ENCODE results near the gene TUBGCP2. TPM values are rescaled to one million over a fixed set of nuclear protein-coding genes. Genes with fewer than 3 reads are reported as not detected.
A peak's percentile ranks its signal among the peaks of the same experiment; 100 is the strongest.

The TUBGCP2 gene
- total and polyA plus RNA-seq, 9 of the 15 experiments (the other 6 are each of a cell fraction or from before 2014, with no cell fraction given) = 4.3 to 56.6 (median 28.4) TPM

GRCh38 chr10:133349160-133349568 is 40.5 kb upstream of the TUBGCP2 start:
- ChIA-PET POLR2A (no interaction called here), CTCF (ENCODE audit: low intra/inter-chr PET ratio) (no interaction called here)
- DNase-seq (ENCODE audit: extremely low read depth in 1 of 4, low spot score in 3 of 4) (no peak), FAIRE-seq (no peak), ATAC-seq (no peak)
- no peak overlapping the region for H3K4me3 ChIP-seq
- no peaks in the 10 kb centered on the region for H3K36me3 ChIP-seq (ENCODE audit: control insufficient read depth, insufficient read depth, low read length)
- peaks cover 0 to 47% of the 10 kb centered on the region in 2 experiments; a peak in 2 of 5 replicates for H3K4me1 ChIP-seq (replicated peaks in 1 of 2; ENCODE audit: control insufficient read depth in 2 of 2, insufficient read depth in 2 of 2, low read length in 2 of 2)
- in situ Hi-C loops (cut with MboI) = no loop called here
- H3K79me2 ChIP-seq (ENCODE audit: control insufficient read depth, insufficient read depth, low read length) = no peaks in the 10 kb centered on the region
- H3K9me3 ChIP-seq (replicated peaks; ENCODE audit: control insufficient read depth, insufficient read depth, low read depth, low read length) = no peaks in the 10 kb centered on the region
- H3K27ac ChIP-seq (ENCODE audit: extremely low read depth, low read depth, low read length) = no peak overlapping the region
- intact Hi-C loops (cut with micrococcal nuclease) = no loop called here
- H3K9ac ChIP-seq (ENCODE audit: insufficient read depth in 1 of 2, low read depth in 2 of 2, low read length in 2 of 2) = 0 out of 4 replicates have a peak overlapping the region, but pooled peaks of 1 of the 2 experiments have one; percentile 17
- H2AFZ ChIP-seq (ENCODE audit: low read depth, low read length) = no peak overlapping the region
- TF ChIP-seq HBP1 (CRISPR knock-in tag; IDR thresholded peaks at IDR 0.05) (peak; percentile 30; the same call in 1 of the 2 replicates), ZNF740 (CRISPR knock-in tag; IDR thresholded peaks at IDR 0.05) (peak; percentile 73), ZNF740 (tag; IDR thresholded peaks at IDR 0.05) (no peak), TARDBP (IDR thresholded peaks at IDR 0.05) (peak; percentile 81), STAT5A (IDR thresholded peaks at IDR 0.05; ENCODE audit: borderline replicate concordance, low read length) (peak; percentile 50; the same call in 1 of the 2 replicates), ZBTB26 (CRISPR knock-in tag; IDR thresholded peaks at IDR 0.05) (peak; percentile 80), ZNF133 (CRISPR knock-in tag; IDR thresholded peaks at IDR 0.05) (no peak), OTX1 (CRISPR knock-in tag; IDR thresholded peaks at IDR 0.05) (peak; percentile 47; the same call in 1 of the 2 replicates), POLR2AphosphoS2 (IDR thresholded peaks at IDR 0.05; ENCODE audit: low read length) (peak; percentile 58; the same call in 1 of the 2 replicates), SMARCA5 (IDR thresholded peaks at IDR 0.05) (0 out of 2 replicates have a peak, but pooled peaks have one; percentile 12), THRB (CRISPR knock-in tag; conservative IDR thresholded peaks at IDR 0.05) (peak; percentile 63; the same call in 1 of the 2 replicates), SIN3A (IDR thresholded peaks at IDR 0.05; ENCODE audit: borderline replicate concordance in 2 of 2, control insufficient read depth in 1 of 2, low read depth in 2 of 2, low read length in 2 of 2) (no peak), ZBTB7A (IDR thresholded peaks at IDR 0.05; ENCODE audit: borderline replicate concordance, control insufficient read depth, low read depth, low read length) (no peak), POLR2B (IDR thresholded peaks at IDR 0.05; ENCODE audit: low read depth, partially characterized antibody) (peak; percentile 70), SUPT5H (IDR thresholded peaks at IDR 0.05) (peak; percentile 78), ZBTB33 (CRISPR knock-in tag; IDR thresholded peaks at IDR 0.05) (no peak), POLR2A (conservative IDR thresholded peaks at IDR 0.05) (peak; percentile 70)
- no peaks in the 10 kb centered on the region for H3K9me1 ChIP-seq (ENCODE audit: control insufficient read depth, insufficient read depth, low read length)
- H3K27me3 ChIP-seq (ENCODE audit: control insufficient read depth in 2 of 2, insufficient read depth in 2 of 2, low read length in 2 of 2) = no peaks in the 10 kb centered on the region; a peak in 1 of 5 replicates
- BruUV-seq (replicated peaks) = no TSS peak
- H3K4me2 ChIP-seq (ENCODE audit: insufficient read depth, low read length) = no peak overlapping the region
- 34% methylated on average over 7 of the region's 8 CpGs for WGBS (ENCODE audit: insufficient coverage, low coverage, missing lambda C conversion rate)
- no peaks in the 10 kb centered on the region for H4K20me1 ChIP-seq (replicated peaks; ENCODE audit: control insufficient read depth, insufficient read depth, low read length)
